HG03064 (cell line): ENCODE results near the gene LCLAT1.

Source experiments
- ATAC-seq: cut with Tn5 transposase; IDR thresholded peaks from one replicate; pipeline ENCODE4 v1.9.1; 2021; ENCODE audit warnings: low read depth; ENCODE audit not compliant: unreplicated experiment

Gene LCLAT1

GRCh38 chr2:30662268-30663131 lies 215.5 kb downstream of the LCLAT1 start:
- no peak for ATAC-seq

DNA sequence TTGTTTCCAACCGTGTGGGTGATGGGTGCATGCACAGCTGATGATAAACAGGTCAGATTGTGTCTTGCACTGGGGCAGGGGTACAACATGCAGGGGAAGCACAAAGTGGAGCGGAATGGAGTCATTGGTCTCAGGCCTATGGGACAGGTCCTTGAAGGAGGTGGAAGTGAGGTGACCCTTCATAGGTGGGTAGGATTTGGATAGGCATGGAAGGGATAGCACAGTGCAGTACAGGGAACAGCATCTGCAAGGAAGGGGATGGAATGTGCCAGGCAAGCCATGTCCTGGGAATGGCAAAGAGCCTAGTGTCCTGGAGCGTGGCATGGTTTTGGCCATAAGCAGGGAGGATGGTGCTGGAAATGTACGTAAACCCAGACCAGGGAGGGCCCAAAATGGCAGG lies 216.3 kb downstream of the LCLAT1 start:
- no peak for ATAC-seq

DNA sequence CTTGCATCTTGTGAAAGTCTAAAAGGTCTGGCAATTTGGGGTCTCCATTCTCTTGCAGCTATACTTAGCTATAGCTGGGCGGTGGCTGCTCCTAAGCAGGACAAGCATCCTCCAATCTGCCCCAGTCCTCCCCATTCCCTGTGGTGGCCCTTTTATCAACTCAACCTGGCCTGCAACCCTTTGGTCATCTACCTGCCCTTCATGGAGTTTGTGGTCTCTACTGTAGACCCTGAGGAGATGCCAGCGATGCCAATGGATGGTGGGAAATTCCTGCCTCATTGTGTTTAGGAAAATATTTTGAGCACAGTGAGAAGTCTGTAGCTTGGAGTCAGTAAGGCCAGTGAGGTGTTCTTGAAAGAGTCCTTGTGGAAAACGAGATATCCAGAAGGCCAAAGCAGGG lies 216.8 kb downstream of the LCLAT1 start:
- no peak for ATAC-seq

GRCh38 chr2:30664761-30665358 lies 217.8 kb downstream of the LCLAT1 start:
- no peak for ATAC-seq

DNA sequence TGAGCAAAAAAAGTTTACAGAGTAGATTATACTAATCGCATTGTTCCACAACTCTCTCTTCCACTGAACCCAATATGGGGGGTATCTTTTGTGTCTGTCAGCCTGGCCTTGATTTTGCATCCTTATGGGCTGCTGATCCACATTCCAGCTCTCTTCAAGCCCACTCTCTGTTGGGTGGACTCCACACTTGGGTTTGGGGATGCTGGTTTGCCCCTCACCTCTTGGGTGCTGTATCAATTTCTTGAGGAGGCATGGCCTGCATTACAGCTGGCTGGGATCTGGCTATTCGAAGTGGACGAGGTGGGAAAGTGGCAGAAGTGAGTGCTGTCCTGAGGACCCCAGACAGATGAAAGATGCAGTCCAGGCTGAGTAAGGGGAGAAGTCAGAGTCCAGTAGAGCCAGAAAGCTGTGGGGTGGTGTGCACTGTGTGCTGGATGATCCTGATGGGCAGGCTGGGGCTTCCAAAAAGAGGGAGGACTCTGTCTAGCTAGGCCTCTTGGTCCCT lies 218.8 kb downstream of the LCLAT1 start:
- ATAC-seq = no peak

- no peak for ATAC-seq
These were observed 219.3 kb downstream of the LCLAT1 start for GRCh38 chr2:30666266-30666874.

- no peak for ATAC-seq
These were observed 223.4 kb downstream of the LCLAT1 start for GRCh38 chr2:30670453-30670852.

GRCh38 chr2:30673127-30673526 lies 226.1 kb downstream of the LCLAT1 start:
- ATAC-seq = no peak

- ATAC-seq = no peak
These were observed 228.7 kb downstream of the LCLAT1 start for GRCh38 chr2:30675758-30676157.

DNA sequence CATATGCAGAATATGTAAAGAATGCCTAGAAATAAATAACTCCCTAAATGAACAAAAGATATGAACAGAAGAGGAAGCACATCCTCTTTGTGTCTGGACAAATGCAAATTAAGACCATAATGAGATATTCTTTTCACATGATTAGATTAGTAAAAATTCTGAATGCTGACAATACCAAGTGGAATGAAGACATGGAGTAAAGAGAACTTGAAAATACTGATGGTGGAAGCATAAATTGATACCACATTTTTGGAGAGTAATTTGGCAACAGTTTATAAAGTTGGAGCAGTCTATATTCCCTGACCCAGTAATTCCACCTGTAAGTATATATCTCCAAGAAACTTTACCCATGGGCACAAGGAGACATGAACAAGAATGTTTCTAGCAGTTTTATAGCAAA lies 230.2 kb downstream of the LCLAT1 start:
- ATAC-seq = no peak

DNA sequence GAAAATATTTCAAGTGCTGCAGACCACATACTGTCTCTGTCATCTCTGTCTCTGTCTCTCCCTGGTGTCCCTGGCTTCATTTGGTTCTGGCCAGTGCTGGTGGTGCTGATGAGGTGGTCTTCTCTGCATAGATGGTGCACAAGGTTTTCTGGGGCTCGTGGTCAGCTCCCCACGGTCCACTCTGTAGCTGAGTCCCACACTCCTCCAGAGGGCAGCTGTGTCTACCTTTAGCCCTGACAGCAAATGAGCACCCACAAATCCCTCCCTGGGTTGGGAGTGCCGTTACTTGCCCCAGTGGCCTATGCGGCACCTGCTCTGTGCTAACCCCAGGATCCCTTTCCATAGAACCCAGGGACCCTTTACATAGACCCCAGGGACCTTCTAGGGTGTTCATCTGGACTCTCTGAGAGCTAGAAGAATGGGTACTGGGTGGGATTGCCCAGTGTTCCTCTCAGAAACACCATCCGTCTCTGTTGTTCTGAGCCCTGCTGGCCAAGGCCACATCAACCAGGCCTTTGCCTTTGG lies 230.9 kb downstream of the LCLAT1 start:
- ATAC-seq = no peak

DNA sequence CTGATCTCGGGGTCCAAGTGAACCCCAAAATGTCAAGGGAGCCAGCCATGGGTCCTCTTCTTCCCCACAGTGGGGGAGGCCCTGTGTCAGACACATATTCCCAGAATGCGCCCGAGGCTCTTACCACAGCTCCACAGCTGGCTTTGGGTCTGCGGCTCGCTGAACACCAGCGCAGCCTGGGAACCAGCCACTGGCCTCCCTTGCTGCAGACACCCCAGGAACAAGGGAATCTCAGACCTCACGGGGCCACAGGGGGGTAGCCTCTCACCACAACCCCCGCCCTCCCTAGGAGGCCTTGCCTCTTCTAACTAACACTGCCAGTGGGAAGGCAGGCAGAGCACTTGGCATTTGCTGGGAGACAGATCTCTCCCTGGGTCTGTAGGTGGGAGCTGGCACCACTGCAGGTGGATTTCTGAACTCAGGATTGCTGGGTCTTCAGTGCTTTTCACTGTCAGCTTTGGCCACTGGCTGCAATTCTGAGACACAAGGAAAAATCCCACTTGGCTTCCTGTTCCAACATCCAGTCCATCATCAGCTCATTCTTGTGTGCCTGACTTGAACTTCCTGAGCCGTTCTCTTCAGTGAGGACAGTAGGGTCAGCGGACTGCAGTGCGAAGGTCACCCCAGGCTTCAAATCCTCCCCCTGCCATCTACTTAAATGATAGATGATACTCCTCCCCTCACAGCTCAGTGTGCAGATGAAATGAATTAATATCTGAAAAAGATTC lies 231.5 kb downstream of the LCLAT1 start:
- no peak for ATAC-seq

GRCh38 chr2:30679426-30680088 lies 232.5 kb downstream of the LCLAT1 start:
- ATAC-seq = no peak

- no peak for ATAC-seq
These were observed 233.1 kb downstream of the LCLAT1 start for GRCh38 chr2:30680121-30680520.

GRCh38 chr2:30681022-30681421 lies 234.0 kb downstream of the LCLAT1 start:
- no peak for ATAC-seq

DNA sequence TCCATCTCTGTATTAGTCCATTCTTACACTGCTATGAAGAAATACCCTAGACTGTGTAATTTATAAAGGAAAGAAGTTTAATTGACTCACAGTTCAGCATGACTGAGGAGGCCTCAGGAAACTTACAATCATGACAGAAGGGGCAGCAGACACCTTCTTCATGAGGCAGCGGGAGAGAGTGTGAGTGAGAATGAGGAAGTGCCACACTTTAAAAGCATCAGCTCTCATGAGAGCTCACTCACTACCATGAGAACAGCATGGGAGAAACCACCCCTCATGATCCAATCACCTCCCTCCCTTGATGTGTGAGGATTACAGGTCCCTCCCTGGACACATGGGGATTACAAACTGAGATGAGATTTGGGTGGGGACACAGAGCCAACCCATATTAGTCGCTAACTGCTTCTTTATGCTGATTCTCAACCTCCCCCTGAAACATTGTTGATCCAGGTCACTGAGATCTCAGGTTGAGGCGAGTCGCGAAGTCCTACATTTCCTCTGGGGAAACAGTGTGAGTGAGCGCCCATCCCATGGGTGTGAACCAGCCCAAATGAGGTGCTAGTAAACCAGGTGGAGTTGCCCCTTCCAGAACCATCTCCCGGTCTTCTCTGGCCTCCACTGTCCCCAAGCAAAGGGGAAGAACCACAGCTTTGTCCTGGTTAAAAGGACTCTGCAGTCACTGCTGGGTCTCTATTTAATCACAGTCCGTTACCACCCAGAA lies 236.3 kb downstream of the LCLAT1 start:
- ATAC-seq = no peak

GRCh38 chr2:30684026-30684425 lies 237.0 kb downstream of the LCLAT1 start:
- no peak for ATAC-seq

DNA sequence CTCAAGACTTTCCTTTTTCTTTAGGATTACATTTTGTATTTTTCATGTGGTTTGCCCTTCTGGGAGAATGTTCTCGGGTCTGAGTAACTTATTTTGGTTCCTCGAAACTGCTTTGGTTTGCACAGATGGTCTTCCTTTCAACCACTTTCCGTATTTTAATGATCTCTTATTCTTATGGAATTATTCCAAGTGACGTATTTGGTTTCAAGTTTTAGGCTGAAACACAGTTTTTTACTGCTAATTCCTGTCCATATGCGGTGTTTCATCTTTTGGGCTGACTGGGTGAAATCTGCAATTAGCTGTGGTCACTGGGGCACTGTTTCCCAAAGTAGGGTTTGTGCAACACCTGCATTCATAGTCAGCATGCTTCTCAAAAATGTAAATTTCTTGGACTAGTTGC lies 237.5 kb downstream of the LCLAT1 start:
- ATAC-seq = no peak

DNA sequence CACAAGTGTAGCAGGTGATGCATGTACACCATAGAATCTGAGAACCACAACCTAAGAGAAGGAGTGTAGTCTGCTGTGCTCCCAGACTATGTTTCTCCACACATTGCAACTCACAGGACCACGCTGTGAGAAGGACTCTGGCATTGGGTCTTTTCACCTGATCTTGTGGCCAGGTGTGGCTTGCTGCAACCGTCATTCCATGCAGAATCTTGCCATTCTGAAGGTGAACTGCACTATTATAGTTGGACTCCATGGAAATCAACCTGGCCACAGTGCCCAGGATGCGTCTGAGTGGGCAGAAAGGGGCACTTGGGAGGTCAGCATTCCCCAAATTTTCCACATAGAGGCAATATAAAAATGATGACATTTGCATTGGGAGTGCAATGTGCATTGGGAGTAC lies 237.9 kb downstream of the LCLAT1 start:
- ATAC-seq = no peak

- no peak for ATAC-seq
These were observed 239.0 kb downstream of the LCLAT1 start for GRCh38 chr2:30686000-30686399.
